ENCODE data around the gene NHEJ1. TPM values are rescaled to one million over a fixed set of nuclear protein-coding genes. Genes with fewer than 3 reads are reported as not detected.

Gene NHEJ1
- total RNA-seq, 2 experiments from 2014 or later = 17.7 to 18.6 TPM

DNA sequence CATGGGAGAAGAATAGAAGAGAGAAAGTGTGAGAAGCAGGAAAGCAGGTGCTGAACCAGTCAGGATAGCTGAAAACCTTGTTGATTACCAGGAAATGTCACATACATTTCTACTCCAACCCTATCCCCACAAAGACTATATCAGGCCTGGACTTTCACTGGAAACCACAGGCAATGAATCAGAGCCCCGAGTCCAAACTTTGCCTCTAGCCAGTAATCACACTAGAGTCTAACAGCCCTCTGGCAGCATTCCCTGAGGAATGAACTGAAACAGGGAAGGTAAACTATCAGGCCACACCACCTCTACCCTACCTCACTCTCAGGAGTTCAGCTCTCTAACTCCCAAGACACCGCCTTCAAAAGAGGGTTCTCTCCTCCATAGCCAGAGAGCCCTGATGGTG is 81.2 kb downstream of the NHEJ1 start:
- ChIA-PET CTCF (interaction anchor here (0.8 to 4.4 kb wide), 3 partner anchors 25 to 50 kb away, joined by 3 to 27 read pairs (median 8); no protein-coding TSS in a partner anchor), POLR2A (no interaction called here)
- Mint-ChIP-seq H3K4me1 (ENCODE audit: low read depth) (no peaks in the 10 kb centered on the region), H3K27ac (no peak overlapping the region), H3K9me3 (no peaks in the 10 kb centered on the region), H3K27me3 (no peaks in the 10 kb centered on the region), H3K36me3 (peaks cover 6% of the 10 kb centered on the region), H3K4me3 (no peak overlapping the region)
- no peak for DNase-seq
- intact Hi-C loops (cut with micrococcal nuclease) = no loop called here

DNA sequence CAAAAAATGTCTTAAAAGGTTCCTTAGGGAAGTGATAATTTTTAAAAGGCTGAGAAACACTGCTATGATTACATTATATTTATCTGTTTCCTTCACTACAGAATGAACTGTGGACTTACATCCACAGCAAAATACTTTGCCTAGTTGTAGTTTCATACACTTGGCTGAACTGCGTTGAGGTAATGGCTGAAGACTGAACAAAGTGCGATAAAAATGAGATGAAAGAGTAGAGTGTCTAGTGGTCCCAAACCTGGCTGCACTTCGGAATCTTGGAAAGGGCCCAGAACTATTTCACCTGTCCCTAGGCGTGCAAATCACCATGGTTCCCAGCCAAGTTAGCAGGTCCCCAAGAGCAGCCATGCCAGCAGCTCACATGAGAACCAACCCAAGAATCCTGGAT is 81.7 kb downstream of the NHEJ1 start:
- DNase-seq = no peak
- Mint-ChIP-seq H3K4me3 (no peak overlapping the region), H3K4me1 (ENCODE audit: low read depth) (no peaks in the 10 kb centered on the region), H3K27me3 (no peaks in the 10 kb centered on the region), H3K36me3 (peaks cover 8% of the 10 kb centered on the region), H3K9me3 (no peaks in the 10 kb centered on the region), H3K27ac (no peak overlapping the region)
- ChIA-PET CTCF (interaction anchor here (0.8 to 4.4 kb wide), 5 partner anchors 13 to 75 kb away, joined by 3 to 27 read pairs (median 4); no protein-coding TSS in a partner anchor), POLR2A (no interaction called here)
- intact Hi-C loops (cut with micrococcal nuclease) = no loop called here

DNA sequence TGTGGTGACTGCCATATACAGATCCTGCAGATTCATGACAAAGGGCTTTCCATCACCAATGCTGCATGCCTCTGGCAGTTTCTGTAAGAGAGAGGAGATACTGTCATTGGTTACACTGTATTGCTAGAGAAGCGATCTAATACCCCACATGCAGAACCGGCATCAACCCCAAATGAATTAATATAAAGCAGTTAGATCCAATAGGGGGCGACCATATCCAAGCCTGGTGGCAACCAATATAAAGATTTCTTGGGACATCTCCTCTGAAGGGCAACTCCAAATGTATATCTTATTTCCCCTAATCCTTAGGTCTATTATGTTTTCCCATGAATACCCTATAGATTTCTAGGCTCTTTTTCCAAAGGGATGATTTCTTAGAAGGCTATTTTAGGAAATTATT is 82.5 kb downstream of the NHEJ1 start:
- Mint-ChIP-seq H3K4me3 (no peak overlapping the region), H3K27me3 (no peaks in the 10 kb centered on the region), H3K9me3 (no peaks in the 10 kb centered on the region), H3K4me1 (ENCODE audit: low read depth) (no peaks in the 10 kb centered on the region), H3K36me3 (peaks cover 8% of the 10 kb centered on the region), H3K27ac (no peak overlapping the region)
- no peak for DNase-seq
- ChIA-PET CTCF (interaction anchor here (0.8 to 0.9 kb wide), 4 partner anchors 13 to 76 kb away, joined by 3 to 6 read pairs (median 4); no protein-coding TSS in a partner anchor), POLR2A (no interaction called here)
- intact Hi-C loops (cut with micrococcal nuclease) = no loop called here

DNA sequence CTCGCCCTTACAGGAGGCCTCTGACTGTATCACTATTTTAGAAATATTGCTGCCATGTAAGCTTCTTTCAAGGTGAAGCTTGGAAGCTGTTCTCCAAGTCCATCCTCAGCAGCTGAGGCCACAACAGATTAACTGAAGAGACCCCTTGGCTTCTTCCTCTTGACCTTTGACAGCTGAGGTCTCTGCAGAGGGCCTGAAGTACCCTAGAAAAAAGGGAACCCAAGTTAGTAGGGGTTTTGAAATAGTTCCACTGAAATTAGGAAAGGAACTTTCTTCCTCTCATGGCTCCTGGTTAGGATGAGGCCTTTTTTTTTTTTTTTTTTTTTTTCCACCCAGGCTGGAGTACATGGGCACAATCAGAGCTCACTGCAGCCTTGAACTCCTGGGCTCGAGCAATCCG is 84.4 kb downstream of the NHEJ1 start:
- intact Hi-C loops (cut with micrococcal nuclease) = no loop called here
- H3K4me1 Mint-ChIP-seq (ENCODE audit: low read depth) = no peaks in the 10 kb centered on the region
- peaks cover 8% of the 10 kb centered on the region for H3K36me3 Mint-ChIP-seq
- H3K27ac Mint-ChIP-seq = no peak overlapping the region
- DNase-seq = no peak
- ChIA-PET CTCF (interaction anchor here (0.8 to 8.2 kb wide), 7 partner anchors 10 to 81 kb away, joined by 3 to 166 read pairs (median 6); no protein-coding TSS in a partner anchor), POLR2A (no interaction called here)
- H3K4me3 Mint-ChIP-seq = no peak overlapping the region
- H3K27me3 Mint-ChIP-seq = no peaks in the 10 kb centered on the region
- H3K9me3 Mint-ChIP-seq = no peaks in the 10 kb centered on the region

DNA sequence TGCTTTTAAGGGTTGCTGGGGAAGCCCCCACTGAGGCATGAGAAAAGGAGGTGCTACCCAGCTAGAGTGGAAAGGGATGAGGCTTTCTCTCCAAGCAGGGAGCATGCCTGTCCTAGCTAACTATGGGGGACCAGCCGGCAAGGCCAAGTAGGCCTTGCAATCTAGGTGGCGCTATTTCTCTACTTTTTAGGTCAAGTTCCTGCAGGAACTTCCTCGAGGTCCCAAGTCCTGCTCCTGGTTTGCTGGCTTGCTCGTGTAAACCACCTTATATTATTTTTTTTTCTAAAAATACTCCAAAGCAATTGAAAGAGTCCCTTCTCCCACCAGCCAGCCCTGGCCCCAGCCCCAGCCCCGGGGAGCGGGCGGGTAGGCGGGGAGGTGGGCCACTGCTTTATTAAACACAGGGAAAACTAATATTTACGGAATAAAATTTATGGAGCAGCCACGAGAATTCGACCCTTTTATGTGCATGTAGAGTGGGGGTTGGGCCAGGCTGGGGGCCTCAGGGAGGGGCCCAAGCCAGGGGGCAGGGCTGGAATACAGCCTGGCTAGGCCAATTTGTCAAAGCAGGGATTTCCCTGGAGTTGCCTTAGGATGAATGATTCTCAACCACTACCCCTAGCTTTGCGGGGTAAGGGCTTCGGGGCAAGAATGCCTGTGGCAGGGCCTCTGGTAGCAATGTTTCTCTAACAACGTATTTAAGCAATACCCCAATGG is 87.0 kb downstream of the NHEJ1 start:
- peaks cover 8% of the 10 kb centered on the region for H3K36me3 Mint-ChIP-seq
- intact Hi-C loops (cut with micrococcal nuclease) = loop anchor here (1.0 kb wide), 1 partner anchor 46 kb away; no protein-coding TSS in a partner anchor
- no peak overlapping the region for H3K4me3 Mint-ChIP-seq
- DNase-seq = peak; percentile 25
- ChIA-PET CTCF (interaction anchor here (0.6 to 8.2 kb wide), 27 partner anchors 8 to 244 kb away, joined by 3 to 166 read pairs (median 4); no protein-coding TSS in a partner anchor), POLR2A (no interaction called here)
- H3K27ac Mint-ChIP-seq = no peak overlapping the region
- no peaks in the 10 kb centered on the region for H3K9me3 Mint-ChIP-seq
- H3K4me1 Mint-ChIP-seq (ENCODE audit: low read depth) = no peaks in the 10 kb centered on the region
- no peaks in the 10 kb centered on the region for H3K27me3 Mint-ChIP-seq

DNA sequence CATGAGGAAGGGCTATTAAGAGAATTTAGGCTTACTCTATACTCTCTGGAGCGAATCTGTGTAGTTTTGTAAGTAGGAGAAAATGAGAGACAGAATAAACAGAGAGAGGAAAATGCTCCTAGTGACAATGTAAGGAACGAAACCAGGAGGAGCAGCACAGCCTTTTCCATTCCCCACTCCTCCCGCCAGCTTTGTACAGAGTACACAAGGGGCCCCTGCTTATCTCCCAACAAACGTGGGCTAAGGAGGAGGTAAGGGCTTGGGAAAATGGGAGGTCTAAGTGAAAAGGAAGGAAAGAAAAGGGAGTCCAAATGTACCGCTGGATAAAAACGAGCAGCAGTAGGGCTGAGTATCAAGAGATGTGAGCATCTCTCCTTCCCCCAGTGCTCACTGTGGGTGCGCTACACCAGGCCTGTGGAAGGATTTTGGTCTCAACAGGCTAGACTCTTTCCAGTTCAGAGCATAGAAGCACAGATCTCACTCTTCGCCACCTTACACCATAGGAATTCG is 87.8 kb downstream of the NHEJ1 start:
- peaks cover 6% of the 10 kb centered on the region for H3K36me3 Mint-ChIP-seq
- H3K9me3 Mint-ChIP-seq = no peaks in the 10 kb centered on the region
- no peak overlapping the region for H3K4me3 Mint-ChIP-seq
- no peak for DNase-seq
- H3K27me3 Mint-ChIP-seq = no peaks in the 10 kb centered on the region
- POLR2A ChIA-PET = no interaction called here
- CTCF ChIA-PET = interaction anchor here (0.6 to 8.2 kb wide), 25 partner anchors 9 to 245 kb away, joined by 3 to 166 read pairs (median 4); no protein-coding TSS in a partner anchor
- no peak overlapping the region for H3K27ac Mint-ChIP-seq
- intact Hi-C loops (cut with micrococcal nuclease) = loop anchor here (1.0 kb wide), 1 partner anchor 47 kb away; no protein-coding TSS in a partner anchor
- no peaks in the 10 kb centered on the region for H3K4me1 Mint-ChIP-seq (ENCODE audit: low read depth)

DNA sequence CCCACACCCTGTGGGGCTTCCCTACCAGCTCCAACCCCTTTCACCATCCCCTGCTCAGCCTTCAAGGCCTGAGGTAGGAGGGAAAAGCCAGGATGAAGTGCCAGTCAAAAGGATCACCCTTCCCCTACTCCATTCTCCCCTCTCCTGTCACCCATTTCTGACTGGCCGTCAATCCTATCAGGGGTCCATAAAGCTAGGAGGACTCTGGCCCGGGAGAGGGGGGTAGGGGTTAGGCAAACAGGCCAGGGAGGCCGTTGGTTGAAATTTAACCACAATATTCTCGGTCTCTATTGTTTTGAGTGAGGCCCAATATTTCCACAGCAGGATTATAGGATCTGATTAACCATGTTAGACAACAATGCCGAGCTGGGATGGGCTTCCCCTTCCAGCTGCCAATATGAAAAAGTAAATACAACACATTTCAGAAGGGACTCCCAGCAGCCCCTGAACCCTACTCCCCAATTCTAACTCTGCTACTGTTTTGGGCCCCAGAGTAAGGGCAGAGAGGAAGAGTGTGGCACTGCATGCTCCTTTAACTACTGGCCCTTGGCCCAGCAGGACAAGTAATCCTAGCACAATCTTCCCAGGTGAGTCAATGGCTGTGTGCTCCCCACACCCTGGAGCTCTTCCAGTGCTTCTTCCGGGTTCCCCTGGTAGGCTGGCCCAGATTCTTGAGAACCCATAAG is 89.3 kb downstream of the NHEJ1 start:
- ChIA-PET CTCF (interaction anchor here (0.5 to 8.2 kb wide), 12 partner anchors 13 to 91 kb away, joined by 3 to 166 read pairs (median 6); no protein-coding TSS in a partner anchor), POLR2A (no interaction called here)
- Mint-ChIP-seq H3K4me1 (ENCODE audit: low read depth) (no peaks in the 10 kb centered on the region), H3K27ac (no peak overlapping the region), H3K9me3 (no peaks in the 10 kb centered on the region), H3K4me3 (no peak overlapping the region), H3K27me3 (no peaks in the 10 kb centered on the region), H3K36me3 (peaks cover 2% of the 10 kb centered on the region)
- DNase-seq = no peak
- intact Hi-C loops (cut with micrococcal nuclease) = no loop called here

DNA sequence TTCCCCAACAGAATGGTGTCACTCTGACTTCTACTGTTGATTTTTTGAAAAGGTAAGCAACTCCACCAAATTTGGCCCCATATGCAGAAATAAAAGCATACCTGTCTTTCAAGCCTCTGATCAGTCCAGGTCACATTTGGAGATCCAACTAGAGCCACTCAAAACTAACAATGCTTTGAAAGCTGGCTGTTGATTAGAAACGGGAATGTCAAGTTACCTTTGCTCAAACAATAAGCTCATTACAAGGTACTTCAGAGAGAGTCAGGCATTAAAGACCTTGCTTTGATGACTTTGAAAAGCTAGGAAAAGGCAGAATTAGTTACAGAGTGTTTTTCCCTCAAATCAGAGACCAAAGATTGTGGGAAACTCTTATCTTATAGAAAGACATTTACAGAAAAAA is 95.1 kb downstream of the NHEJ1 start:
- peaks cover 22% of the 10 kb centered on the region for H3K27me3 Mint-ChIP-seq
- no peak overlapping the region for H3K27ac Mint-ChIP-seq
- no peak for DNase-seq
- no peak overlapping the region for H3K4me3 Mint-ChIP-seq
- intact Hi-C loops (cut with micrococcal nuclease) = no loop called here
- H3K4me1 Mint-ChIP-seq (ENCODE audit: low read depth) = peaks cover 4% of the 10 kb centered on the region
- no peaks in the 10 kb centered on the region for H3K36me3 Mint-ChIP-seq
- H3K9me3 Mint-ChIP-seq = no peaks in the 10 kb centered on the region
- POLR2A ChIA-PET = no interaction called here
- CTCF ChIA-PET = interaction anchor here (0.9 to 2.0 kb wide), 7 partner anchors 10 to 229 kb away, joined by 3 to 9 read pairs (median 6); no protein-coding TSS in a partner anchor

DNA sequence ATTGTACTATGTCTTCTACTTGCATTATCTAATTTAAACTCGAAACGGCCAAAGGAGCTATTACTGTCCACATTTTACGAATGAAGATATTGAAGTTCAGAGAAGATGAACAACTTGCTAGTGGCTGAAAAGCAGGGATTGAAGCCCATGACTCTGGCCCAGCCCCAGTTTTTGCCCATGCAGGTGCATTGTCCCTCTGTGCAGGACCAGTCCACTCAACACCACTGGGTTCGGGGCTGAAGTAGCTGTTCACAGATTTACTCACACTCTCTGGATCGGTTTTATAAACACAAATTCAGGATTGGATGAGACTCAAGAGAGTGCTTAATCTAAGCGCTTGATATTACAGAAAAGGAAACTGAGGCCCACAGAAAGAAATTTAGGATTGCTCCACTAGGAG is 98.5 kb downstream of the NHEJ1 start:
- no peak for DNase-seq
- intact Hi-C loops (cut with micrococcal nuclease) = no loop called here
- POLR2A ChIA-PET = no interaction called here
- no peaks in the 10 kb centered on the region for H3K36me3 Mint-ChIP-seq
- H3K9me3 Mint-ChIP-seq = no peaks in the 10 kb centered on the region
- no peak overlapping the region for H3K4me3 Mint-ChIP-seq
- H3K27me3 Mint-ChIP-seq = peaks cover 49% of the 10 kb centered on the region
- CTCF ChIA-PET = interaction anchor here (1.9 to 12.3 kb wide), 2 partner anchors 56 to 93 kb away, joined by 10 to 238 read pairs; no protein-coding TSS in a partner anchor
- H3K27ac Mint-ChIP-seq = no peak overlapping the region
- peaks cover 26% of the 10 kb centered on the region for H3K4me1 Mint-ChIP-seq (ENCODE audit: low read depth)

DNA sequence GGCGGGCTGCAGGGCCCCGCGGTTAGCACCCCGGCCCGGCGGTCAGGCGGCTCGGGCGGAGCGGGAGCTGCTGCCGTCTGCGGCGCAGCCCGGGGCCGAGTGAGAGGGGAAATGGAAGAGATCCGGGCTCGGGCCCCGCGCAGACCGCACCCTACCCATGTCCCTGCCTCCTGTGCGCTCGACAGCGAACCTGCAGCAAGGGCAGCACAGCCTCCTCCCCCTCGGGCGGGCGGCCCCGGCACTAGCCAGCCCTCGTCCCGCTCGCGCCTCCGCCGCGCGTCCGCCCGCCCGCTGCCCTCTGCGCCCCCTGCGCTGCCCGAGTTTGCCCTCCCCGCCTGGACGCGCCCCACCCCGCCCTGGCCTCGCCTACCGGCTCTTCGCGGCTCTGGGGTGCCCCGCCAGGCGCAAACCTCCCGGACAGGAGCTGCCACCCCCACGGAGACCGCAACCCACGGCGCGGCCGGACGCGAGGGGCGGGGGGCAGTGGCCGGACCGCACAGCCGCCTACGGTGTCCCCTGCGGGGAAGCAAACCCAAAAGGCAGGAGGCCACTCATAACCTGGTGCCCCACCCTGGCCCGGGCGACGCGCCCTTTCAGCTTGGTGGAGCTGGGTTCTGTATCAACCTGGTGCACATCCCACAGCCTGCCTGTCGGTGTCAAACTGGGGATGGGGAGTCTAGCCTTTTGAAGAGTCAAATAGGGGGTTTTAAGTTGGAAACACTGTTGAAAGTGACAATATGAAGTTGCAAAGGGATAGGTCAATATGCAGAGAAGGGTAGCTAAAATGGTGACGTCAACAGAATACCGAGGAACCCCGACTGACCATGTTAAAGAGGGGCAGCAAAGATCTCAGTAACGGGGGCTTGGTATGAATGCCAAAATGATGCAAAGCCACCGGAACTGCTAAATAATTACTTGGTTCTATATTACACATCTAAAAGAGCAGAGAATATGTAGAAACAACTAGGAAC is 99.5 kb downstream of the NHEJ1 start, which contains the start of gene IHH:
Gene IHH (minus strand): TSS at position 101 of the 971 bp plus-strand sequence. CDS start 454 bp downstream, outside the sequence.
- Mint-ChIP-seq H3K27me3 (peaks cover 56% of the 10 kb centered on the region), H3K27ac (no peak within 1 kb of the TSS), H3K4me3 (peak within 1 kb of the TSS; percentile 13), H3K36me3 (no peaks in the 10 kb centered on the region), H3K9me3 (no peaks in the 10 kb centered on the region), H3K4me1 (ENCODE audit: low read depth) (peaks cover 26% of the 10 kb centered on the region)
- DNase-seq = peak; percentile 19
- ChIA-PET CTCF (interaction anchor here (0.7 to 12.3 kb wide), 7 partner anchors 31 to 98 kb away, joined by 4 to 238 read pairs (median 6); no protein-coding TSS in a partner anchor), POLR2A (no interaction called here)
- intact Hi-C loops (cut with micrococcal nuclease) = no loop called here
